ENCODE data around the gene UBE2E1.

- TF ChIP-seq EP300 (IDR thresholded peaks at IDR 0.05), result no peak
- TF ChIP-seq POLR2AphosphoS5 (IDR thresholded peaks at IDR 0.05), result no peak
- TF ChIP-seq CTCF (IDR thresholded peaks at IDR 0.05), result no peak
Measured at GRCh38 chr3:23923786-23924185, 118.0 kb downstream of the UBE2E1 start.

All from suprapubic skin (tissue), 4 donors.